ENCODE data around the gene CUL4A.

CUL4A gene

DNA sequence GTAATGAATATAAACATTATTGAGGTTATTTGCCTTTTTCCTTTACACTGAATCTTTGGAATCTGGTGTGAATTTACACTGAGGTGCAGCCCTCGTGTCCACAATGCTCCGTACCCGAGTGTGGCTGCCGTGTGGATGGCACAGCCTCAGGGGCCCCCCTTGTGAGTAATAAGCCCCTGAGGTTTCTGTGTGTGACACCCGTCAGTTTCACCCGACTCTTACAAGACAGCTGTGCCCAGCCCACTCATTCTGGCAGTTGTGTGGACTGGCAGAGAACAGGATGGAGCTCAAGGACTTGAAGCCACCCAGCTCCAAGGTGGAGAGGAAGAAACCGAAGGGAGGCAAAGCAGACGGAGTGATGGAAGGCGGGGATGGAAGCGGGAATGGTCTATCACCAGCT lies 43.1 kb upstream of the CUL4A start:
- FAIRE-seq (no peak), DNase-seq (ENCODE audit: insufficient read length, low spot score) (no peak)
- TF ChIP-seq, protein P1, sequence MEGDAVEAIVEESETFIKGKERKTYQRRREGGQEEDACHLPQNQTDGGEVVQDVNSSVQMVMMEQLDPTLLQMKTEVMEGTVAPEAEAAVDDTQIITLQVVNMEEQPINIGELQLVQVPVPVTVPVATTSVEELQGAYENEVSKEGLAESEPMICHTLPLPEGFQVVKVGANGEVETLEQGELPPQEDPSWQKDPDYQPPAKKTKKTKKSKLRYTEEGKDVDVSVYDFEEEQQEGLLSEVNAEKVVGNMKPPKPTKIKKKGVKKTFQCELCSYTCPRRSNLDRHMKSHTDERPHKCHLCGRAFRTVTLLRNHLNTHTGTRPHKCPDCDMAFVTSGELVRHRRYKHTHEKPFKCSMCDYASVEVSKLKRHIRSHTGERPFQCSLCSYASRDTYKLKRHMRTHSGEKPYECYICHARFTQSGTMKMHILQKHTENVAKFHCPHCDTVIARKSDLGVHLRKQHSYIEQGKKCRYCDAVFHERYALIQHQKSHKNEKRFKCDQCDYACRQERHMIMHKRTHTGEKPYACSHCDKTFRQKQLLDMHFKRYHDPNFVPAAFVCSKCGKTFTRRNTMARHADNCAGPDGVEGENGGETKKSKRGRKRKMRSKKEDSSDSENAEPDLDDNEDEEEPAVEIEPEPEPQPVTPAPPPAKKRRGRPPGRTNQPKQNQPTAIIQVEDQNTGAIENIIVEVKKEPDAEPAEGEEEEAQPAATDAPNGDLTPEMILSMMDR (IDR thresholded peaks at IDR 0.05; ENCODE audit: insufficient read depth, missing control alignments), result no peak

DNA sequence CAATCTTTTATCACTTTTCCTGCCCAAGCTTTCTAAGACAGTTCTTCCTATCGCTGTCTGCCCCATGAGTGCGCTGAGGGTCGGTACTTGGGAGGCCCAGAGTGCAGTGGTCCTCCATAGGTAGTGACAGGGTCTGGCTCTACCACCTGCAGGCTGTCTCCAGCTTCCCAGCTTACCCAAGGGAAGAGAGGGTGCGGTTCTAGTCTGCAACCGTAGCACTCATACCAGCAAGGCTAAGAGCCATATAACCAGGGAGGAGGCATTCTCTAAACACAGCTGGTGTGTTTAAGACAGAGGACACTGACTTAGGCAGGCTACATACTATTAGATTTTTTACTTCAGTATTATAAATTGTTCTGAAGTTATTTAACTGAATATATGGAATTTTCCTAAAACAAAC lies 42.7 kb upstream of the CUL4A start:
- FAIRE-seq (no peak), DNase-seq (ENCODE audit: insufficient read length, low spot score) (no peak)
- TF ChIP-seq, protein P1 (IDR thresholded peaks at IDR 0.05; ENCODE audit: insufficient read depth, missing control alignments), result no peak

DNA sequence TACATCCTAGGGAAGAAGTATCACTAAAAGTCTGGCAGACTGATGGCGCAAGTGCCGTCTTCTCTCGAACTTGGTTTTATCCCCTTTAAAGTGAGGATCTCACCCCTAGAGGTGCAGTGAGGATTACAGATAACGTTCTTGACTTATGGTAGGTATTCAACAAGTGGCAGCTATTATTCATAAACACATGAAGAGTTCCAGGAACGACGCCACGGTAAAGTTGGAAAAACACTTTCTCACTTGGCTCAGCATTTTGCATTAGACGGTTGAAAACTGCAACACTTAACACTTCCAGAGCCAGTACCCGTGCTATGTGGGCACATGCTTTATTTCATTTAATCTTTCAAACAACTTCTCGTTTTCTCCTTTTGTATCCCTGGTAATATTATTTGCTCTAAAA lies 42.3 kb upstream of the CUL4A start:
- TF ChIP-seq, protein P1 (IDR thresholded peaks at IDR 0.05; ENCODE audit: insufficient read depth, missing control alignments), result no peak
- DNase-seq (ENCODE audit: insufficient read length, low spot score) (no peak), FAIRE-seq (no peak)

DNA sequence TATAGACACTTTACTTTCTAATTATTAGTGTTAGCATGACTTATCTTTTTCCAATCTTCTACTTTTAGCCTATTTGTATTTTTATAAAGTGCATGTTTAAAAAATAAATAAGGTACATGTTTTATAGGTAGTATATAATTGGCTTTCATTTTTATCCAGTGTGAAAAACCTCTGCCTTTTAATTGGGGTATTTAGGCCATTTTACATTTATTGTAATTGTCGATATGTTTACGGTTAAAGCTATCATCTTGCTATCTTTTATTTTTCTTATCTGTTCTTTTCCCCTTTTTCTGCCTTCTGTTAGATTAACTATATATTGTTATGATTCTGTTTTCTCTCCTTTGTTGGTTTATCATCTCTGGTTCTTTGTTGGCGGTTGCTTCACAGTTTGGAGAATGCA lies 41.8 kb upstream of the CUL4A start:
- TF ChIP-seq, protein P1 (IDR thresholded peaks at IDR 0.05; ENCODE audit: insufficient read depth, missing control alignments), result no peak
- DNase-seq (ENCODE audit: insufficient read length, low spot score) (no peak), FAIRE-seq (no peak)

DNA sequence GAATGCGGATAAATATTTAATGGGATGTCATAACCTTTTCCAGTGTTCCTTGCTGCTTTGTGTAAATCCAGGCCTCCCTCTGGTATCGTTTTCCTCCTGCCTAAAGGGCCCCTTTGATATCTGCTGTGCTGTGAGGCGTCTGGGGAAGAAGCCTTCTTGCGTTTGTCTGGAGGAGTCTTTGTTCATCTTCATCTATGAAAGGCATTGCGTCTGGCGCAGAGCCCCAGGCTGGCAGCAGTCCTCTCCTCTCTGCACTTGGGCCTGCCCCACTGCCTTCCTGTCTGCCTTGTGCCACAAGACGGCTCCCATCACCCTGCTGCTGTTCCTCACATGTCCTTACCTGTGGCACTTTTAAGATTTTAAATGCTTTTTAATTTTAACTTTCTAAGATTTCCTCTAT lies 41.2 kb upstream of the CUL4A start:
- FAIRE-seq, result no peak
- TF ChIP-seq, protein P1 (IDR thresholded peaks at IDR 0.05; ENCODE audit: insufficient read depth, missing control alignments), result no peak
- DNase-seq (ENCODE audit: insufficient read length, low spot score), result no peak

DNA sequence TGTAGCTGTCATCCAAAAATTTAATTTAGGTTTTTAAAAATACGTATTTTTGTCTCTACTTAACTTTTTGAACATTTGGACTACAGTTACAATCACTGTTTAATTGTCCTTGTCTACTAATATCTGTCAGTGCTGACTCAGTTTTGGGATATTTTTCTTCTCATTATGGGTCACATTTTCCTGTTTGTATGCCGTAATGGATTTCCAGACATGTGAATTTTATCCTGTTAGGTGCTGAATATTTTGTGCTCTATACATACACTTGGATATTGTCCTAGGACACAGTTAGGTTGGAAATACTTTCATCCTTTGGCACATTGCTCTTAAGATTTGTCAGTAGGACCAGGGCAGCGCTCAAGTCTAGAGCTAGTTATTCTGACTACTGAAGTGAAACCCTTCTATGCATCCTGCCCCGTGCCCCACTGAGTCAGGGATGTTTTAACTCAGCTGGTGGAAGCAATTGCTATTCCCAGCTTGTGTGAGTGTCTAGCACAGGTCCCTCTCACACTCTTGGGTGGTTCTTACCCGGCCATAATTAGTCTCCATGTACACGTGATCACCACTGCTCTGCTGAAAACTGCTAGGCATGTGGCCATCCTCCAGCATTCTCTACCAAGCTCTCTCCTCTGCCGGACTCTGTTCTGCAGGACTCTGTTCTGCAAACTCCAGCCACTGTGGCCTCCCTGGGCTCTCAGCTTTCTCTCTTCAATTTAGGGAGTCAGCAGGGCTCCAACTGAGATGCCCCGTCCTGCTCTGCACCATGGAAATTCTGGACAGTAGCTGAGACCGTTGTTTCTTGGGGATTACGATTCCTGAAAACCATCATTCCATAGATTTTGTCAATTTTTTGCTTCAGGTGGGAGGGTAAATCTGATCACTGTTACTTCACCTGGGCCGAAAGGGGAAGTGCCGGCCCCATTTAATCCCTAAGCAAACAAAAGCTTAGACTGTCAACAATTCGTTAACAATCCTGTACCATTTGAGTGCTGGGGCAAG lies 39.8 kb upstream of the CUL4A start:
- FAIRE-seq, result no peak
- TF ChIP-seq, protein P1 (IDR thresholded peaks at IDR 0.05; ENCODE audit: insufficient read depth, missing control alignments), result no peak
- no peak for DNase-seq (ENCODE audit: insufficient read length, low spot score)

DNA sequence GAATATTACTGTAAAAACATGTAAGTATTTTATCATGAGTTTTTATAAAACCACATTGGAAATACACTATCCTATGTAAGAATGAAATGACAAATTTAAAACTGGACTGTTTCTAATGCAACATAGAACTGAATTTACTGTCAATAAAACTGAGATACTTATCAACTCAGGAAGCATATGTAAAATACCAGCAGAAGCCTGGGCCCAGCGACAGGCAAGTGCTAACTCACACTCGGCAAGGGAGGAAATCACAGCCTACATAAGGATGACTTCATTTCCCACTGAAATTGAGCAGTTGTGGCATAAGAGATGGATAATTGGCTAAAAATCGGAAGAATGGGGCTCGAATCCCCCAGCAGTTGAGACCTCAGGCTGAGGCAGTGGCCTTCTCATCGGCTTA lies 38.9 kb upstream of the CUL4A start:
- FAIRE-seq, result no peak
- TF ChIP-seq, protein P1 (IDR thresholded peaks at IDR 0.05; ENCODE audit: insufficient read depth, missing control alignments), result no peak
- no peak for DNase-seq (ENCODE audit: insufficient read length, low spot score)

All from D721Med (cell line).